Breast epithelium (tissue), 3 donors: ENCODE results near the gene LDLRAD4.

ENCODE experiments used
- POLR2A ChIP-seq: fragments of 450-650 bp; IDR thresholded peaks from one replicate; pipeline ENCODE4 v1.6.1; 2016; ENCODE audit warnings: antibody characterized with exemption, mild to moderate bottlenecking, moderate library complexity
- POLR2AphosphoS5 ChIP-seq, 3 donors: sonication (generic); formaldehyde crosslinking; IDR thresholded peaks; one replicate each; pipeline ENCODE4 v1.6.1; 2017; ENCODE audit warnings: antibody characterized with exemption in 3 of 3
- TF ChIP-seq, protein P1 (sequence below), 3 donors: fragments of 450-650 bp; IDR thresholded peaks; one replicate each; pipeline ENCODE4 v1.5.1; 2016 to 2017; ENCODE audit warnings: antibody characterized with exemption in 3 of 3, mild to moderate bottlenecking in 3 of 3, moderate library complexity in 3 of 3

DNA sequence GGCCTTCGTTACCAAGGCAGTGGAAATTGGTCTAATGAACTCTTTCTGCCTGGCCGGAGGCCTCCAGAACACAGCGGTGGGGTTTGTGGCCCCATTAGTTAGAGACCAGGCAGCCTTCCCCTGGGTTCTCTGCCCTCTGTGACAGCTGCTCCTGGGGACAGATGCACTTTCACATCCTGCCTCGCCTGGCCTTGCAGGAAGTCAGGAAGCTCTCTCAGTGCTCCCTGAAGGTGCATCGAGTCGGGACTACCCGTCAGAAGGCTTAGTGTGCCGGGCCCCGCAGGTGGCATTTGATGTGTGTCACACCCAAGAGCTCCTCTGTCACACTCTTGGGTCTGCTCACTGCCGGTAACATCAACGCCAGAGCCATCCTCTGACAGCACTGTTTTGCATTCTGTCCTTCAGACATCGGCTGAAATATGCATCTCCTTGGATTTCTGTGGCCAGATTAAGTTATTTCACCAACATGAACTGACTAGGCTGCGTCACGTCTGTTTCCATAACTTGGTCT, 158.3 kb downstream of the LDLRAD4 start:
- TF ChIP-seq POLR2A (no peak), POLR2AphosphoS5 (IDR thresholded peaks at IDR 0.05) (no peak)
- TF ChIP-seq, protein P1, sequence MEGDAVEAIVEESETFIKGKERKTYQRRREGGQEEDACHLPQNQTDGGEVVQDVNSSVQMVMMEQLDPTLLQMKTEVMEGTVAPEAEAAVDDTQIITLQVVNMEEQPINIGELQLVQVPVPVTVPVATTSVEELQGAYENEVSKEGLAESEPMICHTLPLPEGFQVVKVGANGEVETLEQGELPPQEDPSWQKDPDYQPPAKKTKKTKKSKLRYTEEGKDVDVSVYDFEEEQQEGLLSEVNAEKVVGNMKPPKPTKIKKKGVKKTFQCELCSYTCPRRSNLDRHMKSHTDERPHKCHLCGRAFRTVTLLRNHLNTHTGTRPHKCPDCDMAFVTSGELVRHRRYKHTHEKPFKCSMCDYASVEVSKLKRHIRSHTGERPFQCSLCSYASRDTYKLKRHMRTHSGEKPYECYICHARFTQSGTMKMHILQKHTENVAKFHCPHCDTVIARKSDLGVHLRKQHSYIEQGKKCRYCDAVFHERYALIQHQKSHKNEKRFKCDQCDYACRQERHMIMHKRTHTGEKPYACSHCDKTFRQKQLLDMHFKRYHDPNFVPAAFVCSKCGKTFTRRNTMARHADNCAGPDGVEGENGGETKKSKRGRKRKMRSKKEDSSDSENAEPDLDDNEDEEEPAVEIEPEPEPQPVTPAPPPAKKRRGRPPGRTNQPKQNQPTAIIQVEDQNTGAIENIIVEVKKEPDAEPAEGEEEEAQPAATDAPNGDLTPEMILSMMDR (IDR thresholded peaks at IDR 0.05): no peak
